GM21576 (cell line): ENCODE data around the gene EGLN3.
"Not testable (repeated sequence)": the region's sequence is repeated elsewhere in the genome, so short reads cannot be mapped to it uniquely, and the experiment has no call there.

Source experiments
- ATAC-seq: cut with Tn5 transposase; IDR thresholded peaks from one replicate; pipeline ENCODE4 v1.9.1; 2021; ENCODE audit warnings: mild to moderate bottlenecking, moderate library complexity; ENCODE audit not compliant: unreplicated experiment

Gene EGLN3

GRCh38 chr14:33962466-33962865, 11.6 kb upstream of the EGLN3 start:
- not testable (repeated sequence) for ATAC-seq

DNA sequence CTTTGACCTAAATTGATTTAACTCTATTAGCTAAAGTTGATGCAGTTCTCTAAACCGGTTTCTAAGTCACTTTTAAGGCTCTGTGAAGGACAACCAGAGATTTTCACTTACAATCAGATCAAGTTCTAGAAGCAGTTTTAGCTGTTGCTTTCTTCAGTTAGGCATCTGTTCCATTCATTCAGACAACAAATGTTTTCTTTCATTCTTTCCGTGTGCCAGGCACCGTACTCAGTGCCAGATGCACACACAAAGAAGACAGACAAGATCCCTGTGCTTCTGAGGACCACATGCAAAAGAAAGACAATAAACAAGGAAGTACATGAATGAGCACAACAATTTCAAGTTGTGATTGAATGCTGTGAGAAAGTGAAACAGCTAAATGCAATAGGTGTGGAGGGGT, 11.1 kb upstream of the EGLN3 start:
- no peak for ATAC-seq

- ATAC-seq = no peak
Observed at GRCh38 chr14:33959692-33960151, 8.8 kb upstream of the EGLN3 start.

GRCh38 chr14:33958605-33959226, 7.8 kb upstream of the EGLN3 start:
- ATAC-seq = no peak

DNA sequence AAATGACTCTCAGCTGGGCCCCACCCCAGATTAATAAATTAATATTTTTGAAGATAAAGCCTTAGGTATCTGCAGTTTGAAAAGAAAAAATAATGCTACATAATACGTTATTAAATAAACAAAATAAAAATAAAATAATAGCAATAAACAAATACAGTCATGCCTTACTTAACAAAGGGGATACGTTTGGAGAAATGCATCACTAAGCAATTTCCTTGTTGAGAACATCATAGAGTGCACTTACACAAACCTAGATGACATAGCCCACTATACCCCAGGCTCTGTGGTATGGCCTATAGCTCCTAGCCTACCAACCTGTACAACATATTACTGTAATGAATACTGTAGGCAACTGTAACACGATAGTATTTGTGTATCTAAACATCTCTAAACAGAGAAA, 7.1 kb upstream of the EGLN3 start:
- ATAC-seq = no peak

- no peak for ATAC-seq
Observed at GRCh38 chr14:33957299-33957698, 6.4 kb upstream of the EGLN3 start.

DNA sequence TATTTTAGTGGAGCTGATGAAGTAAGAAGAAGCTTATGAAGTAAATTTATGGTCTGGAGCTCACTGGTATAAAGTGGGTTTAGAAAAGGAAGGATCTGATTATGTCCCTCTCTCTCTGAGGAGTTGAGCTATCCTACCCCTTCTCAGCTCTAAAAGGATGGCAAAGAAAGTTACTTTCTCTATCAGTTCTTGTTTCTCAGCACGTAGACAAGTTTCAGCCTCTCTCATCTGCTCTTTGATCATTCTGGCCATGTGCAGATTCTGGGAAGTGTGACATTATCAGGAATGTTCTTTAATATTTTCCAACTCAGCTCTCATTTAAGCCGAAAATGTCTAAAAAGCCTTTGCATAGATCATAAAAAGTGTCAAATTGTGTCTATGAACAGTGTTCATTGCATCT, 5.8 kb upstream of the EGLN3 start:
- ATAC-seq = no peak

- no peak for ATAC-seq
Observed at GRCh38 chr14:33954016-33954598, 3.2 kb upstream of the EGLN3 start.

- no peak for ATAC-seq
Observed at GRCh38 chr14:33952541-33952940, 1.7 kb upstream of the EGLN3 start.

DNA sequence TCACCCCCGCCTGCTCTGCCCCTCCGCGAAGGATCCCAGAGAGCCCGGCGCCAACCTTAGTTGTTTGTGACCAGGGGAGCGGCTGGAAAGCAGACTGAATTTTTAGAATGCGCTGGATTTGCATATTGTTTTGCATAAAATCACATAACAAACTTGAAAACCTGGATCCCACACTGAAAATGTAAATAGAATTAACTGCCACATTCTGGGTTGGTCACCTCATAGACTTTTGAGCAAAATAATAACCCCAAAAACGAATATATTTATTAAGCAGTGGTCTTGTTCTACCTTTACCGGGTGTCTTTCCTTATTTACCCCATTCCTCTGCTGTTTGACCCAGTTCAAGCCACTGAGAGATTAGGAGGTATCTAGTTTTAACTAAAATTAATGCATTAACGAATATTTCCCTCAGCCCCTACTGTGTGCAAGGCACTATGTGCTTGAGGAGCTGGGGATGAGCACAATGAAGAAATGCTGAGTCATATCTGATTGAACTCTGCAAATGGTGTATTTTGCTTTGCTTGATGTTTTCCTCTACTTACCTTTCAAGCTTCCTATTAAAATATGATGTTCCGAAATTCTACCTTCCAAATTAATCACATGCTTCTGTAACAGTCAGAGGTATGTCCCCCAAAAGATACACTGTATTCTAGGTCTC, 438 bp upstream of the EGLN3 start:
- ATAC-seq = no peak

DNA sequence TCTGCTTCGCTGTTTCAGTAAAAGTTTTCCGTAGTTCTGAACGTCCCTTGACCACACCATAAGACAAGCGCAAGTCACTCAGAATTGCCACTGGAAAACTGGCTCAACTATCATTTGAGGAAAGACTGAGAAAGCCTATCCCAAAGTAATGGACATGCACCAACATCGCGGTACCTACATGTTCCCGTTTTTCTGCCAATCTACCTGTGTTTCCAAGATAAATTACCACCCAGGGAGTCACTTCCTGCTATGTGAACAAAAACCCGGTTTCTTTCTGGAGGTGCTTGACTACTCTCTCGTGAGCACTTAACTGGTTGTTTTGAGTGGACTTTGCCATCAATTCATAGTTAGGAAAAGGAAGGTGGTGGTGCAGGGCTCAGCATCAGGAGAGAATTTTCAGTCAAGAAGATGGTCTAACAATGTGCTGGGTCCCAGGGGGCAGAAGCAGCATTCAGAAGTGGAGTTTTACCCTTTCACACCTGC, 1.4 kb downstream of the EGLN3 start:
- no peak for ATAC-seq

- ATAC-seq = no peak
Observed at GRCh38 chr14:33948869-33949408, 1.9 kb downstream of the EGLN3 start.

DNA sequence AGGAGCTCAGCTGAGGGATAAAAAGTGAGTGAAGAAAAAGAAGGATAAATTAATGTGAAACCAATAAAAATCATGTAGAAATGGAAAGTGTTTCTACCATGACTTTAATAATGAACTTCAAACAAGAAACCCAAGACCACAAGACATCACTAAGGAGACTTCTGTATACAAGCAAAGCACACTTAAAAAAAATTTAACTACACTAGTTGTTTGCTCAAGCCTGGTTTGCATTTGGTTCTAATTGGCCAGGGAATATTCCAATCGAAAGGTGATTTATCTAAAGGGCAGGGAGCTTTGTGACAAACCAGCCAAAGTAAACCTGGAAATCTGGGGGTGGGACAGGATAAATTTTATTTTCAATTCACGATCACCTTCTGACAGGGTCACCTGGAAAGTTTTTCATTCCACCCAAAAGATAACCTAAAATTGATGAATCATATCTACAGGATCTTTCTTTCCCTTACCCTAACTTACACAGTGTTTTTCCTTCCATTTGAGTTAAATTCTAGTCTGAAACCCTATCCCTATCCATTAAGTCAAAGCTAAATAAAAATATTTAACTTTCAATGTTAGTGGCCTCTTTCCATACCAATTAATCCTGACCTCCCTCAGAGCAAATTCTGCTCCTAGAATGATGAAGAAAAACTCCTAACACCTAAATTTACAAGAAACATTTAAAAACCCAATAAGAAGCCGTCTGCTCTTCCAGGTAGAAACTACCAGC, 2.6 kb downstream of the EGLN3 start:
- ATAC-seq = no peak

GRCh38 chr14:33946679-33947476, 4.0 kb downstream of the EGLN3 start:
- ATAC-seq = no peak

GRCh38 chr14:33945210-33946088, 5.4 kb downstream of the EGLN3 start:
- no peak for ATAC-seq

- ATAC-seq = no peak
Observed at GRCh38 chr14:33943096-33943883, 7.6 kb downstream of the EGLN3 start.

DNA sequence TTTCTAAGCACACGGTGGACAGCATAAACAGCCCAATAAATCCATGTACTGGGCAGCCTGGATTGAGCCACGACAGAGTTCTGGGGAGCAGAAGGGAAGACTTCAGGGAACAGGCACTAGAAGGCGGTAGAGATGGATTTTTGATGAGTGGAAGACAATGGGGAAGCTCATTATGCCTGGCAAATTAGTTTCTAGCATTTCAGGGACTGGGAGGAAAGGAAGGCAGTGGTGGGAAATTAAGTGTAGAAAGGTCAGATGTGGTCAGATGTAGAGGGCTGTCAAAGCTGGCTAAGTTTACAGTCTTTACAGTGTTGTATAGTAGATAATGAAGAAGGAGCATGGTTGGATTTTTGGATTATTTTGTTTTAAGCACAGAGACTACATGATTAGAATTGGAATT, 9.2 kb downstream of the EGLN3 start:
- no peak for ATAC-seq

DNA sequence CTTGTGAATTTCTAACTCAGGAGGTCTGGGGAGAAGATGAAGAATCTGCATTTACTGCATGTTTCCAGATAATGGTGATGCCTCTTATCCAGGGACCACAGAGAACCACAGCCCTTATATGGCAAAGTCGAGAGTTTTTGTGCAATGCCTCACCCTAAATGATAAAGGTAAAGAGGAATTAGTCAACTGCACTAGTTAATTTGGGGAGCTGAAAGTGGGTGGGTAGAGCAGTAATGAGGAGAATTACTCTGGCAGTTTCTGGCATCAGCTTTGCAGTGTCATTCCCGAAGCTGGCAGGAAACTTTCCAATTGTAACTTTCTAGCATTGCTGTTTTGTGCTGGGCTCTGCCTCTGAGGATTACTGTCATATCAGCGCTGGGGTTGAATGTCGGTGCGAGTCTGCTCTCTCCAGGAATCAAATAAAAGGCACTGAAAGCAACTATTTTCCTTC, 10.3 kb downstream of the EGLN3 start:
- ATAC-seq = no peak
